Measurements from ENCODE around the gene KCNK1. TPM values are rescaled to one million over a fixed set of nuclear protein-coding genes. Genes with fewer than 3 reads are reported as not detected.

KCNK1 gene
- total RNA-seq, result 10 to 100 TPM; 31.2 to 48.0 TPM

- Histone ChIP-seq H3K4me1 (no peaks in the 10 kb centered on the region), H3K4me3 (peak within 1 kb of the TSS; percentile 49), H3K9ac (ENCODE audit: low read depth in 2 of 2, low read length in 2 of 2) (peak within 1 kb of the TSS; percentile 74 to 89), H3K27me3 (no peaks in the 10 kb centered on the region), H3K36me3 (no peaks in the 10 kb centered on the region), H3K9me3 (no peaks in the 10 kb centered on the region), H3K27ac (peak within 1 kb of the TSS; percentile 82)
- TF ChIP-seq CTCF (IDR thresholded peaks at IDR 0.05), result no peak
- DNase-seq, result peak; percentile 91
- intact Hi-C loops (cut with DNase I), result no loop called here
These were observed at the start of gene KCNK1 for GRCh38 chr1:233613252-233614172. TSS of gene KCNK1 (plus strand) at chr1:233614106. CDS start at chr1:233614172, 66 bp downstream.

GRCh38 chr1:233565313-233565712 is 48.6 kb upstream of the KCNK1 start:
- H3K4me3 ChIP-seq, result no peak overlapping the region
- intact Hi-C loops (cut with DNase I), result no loop called here
- TF ChIP-seq CTCF (IDR thresholded peaks at IDR 0.05), result no peak
- DNase-seq, result no peak
- H3K27ac ChIP-seq, result no peak overlapping the region
- H3K36me3 ChIP-seq, result no peaks in the 10 kb centered on the region
- H3K27me3 ChIP-seq, result no peaks in the 10 kb centered on the region
- no peaks in the 10 kb centered on the region for H3K4me1 ChIP-seq
- H3K9me3 ChIP-seq, result no peaks in the 10 kb centered on the region
- no peak overlapping the region for H3K9ac ChIP-seq (ENCODE audit: low read depth in 2 of 2, low read length in 2 of 2)

- H3K9ac ChIP-seq (ENCODE audit: low read depth in 2 of 2, low read length in 2 of 2), result no peak overlapping the region
- no peak overlapping the region for H3K4me3 ChIP-seq
- intact Hi-C loops (cut with DNase I), result no loop called here
- no peak overlapping the region for H3K27ac ChIP-seq
- H3K36me3 ChIP-seq, result no peaks in the 10 kb centered on the region
- no peak for DNase-seq
- no peaks in the 10 kb centered on the region for H3K27me3 ChIP-seq
- no peak for TF ChIP-seq CTCF (IDR thresholded peaks at IDR 0.05)
- no peaks in the 10 kb centered on the region for H3K9me3 ChIP-seq
- no peaks in the 10 kb centered on the region for H3K4me1 ChIP-seq
These were observed 47.0 kb upstream of the KCNK1 start for GRCh38 chr1:233566886-233567285.

GRCh38 chr1:233569636-233570035 is 44.3 kb upstream of the KCNK1 start:
- Histone ChIP-seq H3K4me3 (no peak overlapping the region), H3K9ac (ENCODE audit: low read depth in 2 of 2, low read length in 2 of 2) (no peak overlapping the region), H3K9me3 (no peaks in the 10 kb centered on the region), H3K36me3 (no peaks in the 10 kb centered on the region), H3K27ac (no peak overlapping the region), H3K27me3 (no peaks in the 10 kb centered on the region), H3K4me1 (no peaks in the 10 kb centered on the region)
- intact Hi-C loops (cut with DNase I), result no loop called here
- no peak for TF ChIP-seq CTCF (IDR thresholded peaks at IDR 0.05)
- DNase-seq, result no peak

DNA sequence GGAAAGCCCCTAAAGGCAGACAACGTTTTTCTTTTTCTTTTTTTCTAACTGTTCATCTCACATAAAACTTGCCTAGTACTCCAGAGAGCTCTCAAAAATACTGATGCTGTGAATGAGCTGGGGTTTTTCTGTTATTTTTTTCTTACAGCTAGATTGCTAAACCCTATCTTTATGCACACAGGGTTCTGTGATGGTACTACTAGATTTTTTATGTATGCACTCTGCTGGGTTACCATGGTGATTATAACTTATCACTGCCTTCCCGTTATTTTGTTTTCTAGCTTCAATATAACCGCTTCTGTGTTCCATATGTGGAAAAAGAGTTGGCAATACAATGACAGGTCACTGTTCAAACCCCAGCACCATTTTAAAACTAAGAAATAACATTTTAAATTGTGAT is 43.7 kb upstream of the KCNK1 start:
- intact Hi-C loops (cut with DNase I), result no loop called here
- Histone ChIP-seq H3K9me3 (no peaks in the 10 kb centered on the region), H3K27ac (no peak overlapping the region), H3K4me1 (no peaks in the 10 kb centered on the region), H3K27me3 (no peaks in the 10 kb centered on the region), H3K9ac (ENCODE audit: low read depth in 2 of 2, low read length in 2 of 2) (no peak overlapping the region), H3K36me3 (no peaks in the 10 kb centered on the region), H3K4me3 (no peak overlapping the region)
- DNase-seq, result no peak
- no peak for TF ChIP-seq CTCF (IDR thresholded peaks at IDR 0.05)
